KMS-11 (cell line): Measurements from ENCODE around the gene MAPK9.
"Not testable (repeated sequence)": the region's sequence is repeated elsewhere in the genome, so short reads cannot be mapped to it uniquely, and the experiment has no call there.

ENCODE experiments used
- H2AFZ ChIP-seq: fragments of 200-600 bp; sonication (generic); 2 replicates; pipeline ENCODE4 v1.6.1; 2016; ENCODE audit warnings: antibody characterized with exemption, mixed run types, low read depth
- H3K27ac ChIP-seq: fragments of 200-600 bp; sonication (generic); 2 replicates; pipeline ENCODE4 v1.6.1; 2016; ENCODE audit warnings: mild to moderate bottlenecking, mixed run types
- H3K27me3 ChIP-seq: fragments of 200-600 bp; sonication (generic); 2 replicates; pipeline ENCODE4 v1.6.1; 2017; ENCODE audit warnings: mild to moderate bottlenecking, low read depth, mixed run types, moderate library complexity; ENCODE audit not compliant: insufficient read depth
- H3K36me3 ChIP-seq: fragments of 200-600 bp; sonication (generic); 2 replicates; pipeline ENCODE4 v1.6.1; 2017; ENCODE audit warnings: mild to moderate bottlenecking, mixed run types; ENCODE audit not compliant: insufficient read depth
- H3K4me1 ChIP-seq: fragments of 200-600 bp; sonication (generic); 2 replicates; pipeline ENCODE4 v1.6.1; 2016; ENCODE audit warnings: mild to moderate bottlenecking, low read depth, mixed run types; ENCODE audit not compliant: poor library complexity, severe bottlenecking
- H3K4me2 ChIP-seq: fragments of 200-600 bp; sonication (generic); 2 replicates; pipeline ENCODE4 v1.7.0; 2016; ENCODE audit warnings: mild to moderate bottlenecking, mixed run types
- H3K4me3 ChIP-seq: fragments of 200-600 bp; sonication (generic); IDR thresholded peaks from 2 replicates; pipeline ENCODE4 v1.6.1; 2017; ENCODE audit warnings: low read depth, low read length, mixed read lengths; ENCODE audit not compliant: insufficient read depth
- H3K79me2 ChIP-seq: fragments of 200-600 bp; sonication (generic); 2 replicates; pipeline ENCODE4 v1.6.1; 2016; ENCODE audit warnings: low read depth, mixed run types; ENCODE audit not compliant: insufficient read depth
- H3K9ac ChIP-seq: fragments of 200-600 bp; sonication (generic); 2 replicates; pipeline ENCODE4 v1.6.1; 2016; ENCODE audit warnings: mild to moderate bottlenecking, mixed run types
- H4K20me1 ChIP-seq: fragments of 200-600 bp; sonication (generic); 2 replicates; pipeline ENCODE4 v1.6.1; 2016; ENCODE audit warnings: mild to moderate bottlenecking, mixed run types; ENCODE audit not compliant: insufficient read depth
- TF ChIP-seq, protein P1 (sequence below): fragments of 200-600 bp; sonication (generic); conservative IDR thresholded peaks from 2 replicates; pipeline ENCODE4 v1.6.1; 2017; ENCODE audit warnings: low read depth, mild to moderate bottlenecking, antibody characterized with exemption, low read length, moderate library complexity, mixed read lengths

Gene MAPK9

DNA sequence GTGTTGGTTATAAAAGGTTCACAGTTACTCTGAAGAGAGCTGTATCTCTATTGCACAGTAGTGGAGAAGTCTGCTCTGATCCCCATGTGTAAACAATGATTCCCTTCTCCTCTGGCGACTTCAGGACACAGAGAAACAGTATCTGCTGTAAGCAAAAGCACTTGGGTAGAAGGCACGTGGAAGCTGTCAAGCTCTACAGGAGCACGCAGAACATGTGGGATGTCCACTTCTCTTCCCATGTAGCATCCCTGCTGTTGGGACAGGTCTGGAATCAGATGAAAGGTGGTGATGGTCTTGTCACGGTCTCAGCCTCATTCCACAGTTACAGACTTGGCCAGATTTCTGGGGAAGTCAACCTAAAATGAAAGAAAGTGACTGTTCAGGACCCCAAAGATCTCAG is 9.4 kb upstream of the MAPK9 start:
- Histone ChIP-seq H3K4me1 (no peaks in the 10 kb centered on the region), H3K4me2 (no peak overlapping the region), H3K9ac (no peak overlapping the region), H3K27ac (no peak overlapping the region), H3K36me3 (no peaks in the 10 kb centered on the region), H4K20me1 (no peaks in the 10 kb centered on the region), H3K79me2 (no peaks in the 10 kb centered on the region), H2AFZ (no peak overlapping the region), H3K27me3 (no peaks in the 10 kb centered on the region), H3K4me3 (no peak overlapping the region)
- TF ChIP-seq, protein P1, sequence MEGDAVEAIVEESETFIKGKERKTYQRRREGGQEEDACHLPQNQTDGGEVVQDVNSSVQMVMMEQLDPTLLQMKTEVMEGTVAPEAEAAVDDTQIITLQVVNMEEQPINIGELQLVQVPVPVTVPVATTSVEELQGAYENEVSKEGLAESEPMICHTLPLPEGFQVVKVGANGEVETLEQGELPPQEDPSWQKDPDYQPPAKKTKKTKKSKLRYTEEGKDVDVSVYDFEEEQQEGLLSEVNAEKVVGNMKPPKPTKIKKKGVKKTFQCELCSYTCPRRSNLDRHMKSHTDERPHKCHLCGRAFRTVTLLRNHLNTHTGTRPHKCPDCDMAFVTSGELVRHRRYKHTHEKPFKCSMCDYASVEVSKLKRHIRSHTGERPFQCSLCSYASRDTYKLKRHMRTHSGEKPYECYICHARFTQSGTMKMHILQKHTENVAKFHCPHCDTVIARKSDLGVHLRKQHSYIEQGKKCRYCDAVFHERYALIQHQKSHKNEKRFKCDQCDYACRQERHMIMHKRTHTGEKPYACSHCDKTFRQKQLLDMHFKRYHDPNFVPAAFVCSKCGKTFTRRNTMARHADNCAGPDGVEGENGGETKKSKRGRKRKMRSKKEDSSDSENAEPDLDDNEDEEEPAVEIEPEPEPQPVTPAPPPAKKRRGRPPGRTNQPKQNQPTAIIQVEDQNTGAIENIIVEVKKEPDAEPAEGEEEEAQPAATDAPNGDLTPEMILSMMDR: no peak

DNA sequence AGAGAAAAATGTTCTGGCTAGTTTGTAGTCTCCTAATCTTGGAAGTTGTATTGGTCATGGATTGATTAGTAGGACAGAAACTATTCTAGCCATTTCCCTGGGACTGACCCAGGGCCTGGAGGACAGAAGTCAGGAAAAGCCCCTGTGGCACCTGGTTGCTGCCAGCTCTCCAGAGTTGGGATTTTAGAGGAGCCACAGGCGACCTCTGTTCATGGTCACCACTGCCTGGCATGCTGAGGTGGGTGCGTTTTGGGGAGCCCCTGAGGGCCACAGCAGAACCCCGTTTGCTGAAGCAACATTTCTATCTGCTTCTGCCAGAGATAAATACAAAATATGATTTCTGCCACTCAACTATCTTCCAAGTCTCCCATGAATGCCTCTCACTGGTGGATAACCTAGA is 7.6 kb upstream of the MAPK9 start:
- Histone ChIP-seq H2AFZ (no peak overlapping the region), H3K4me2 (no peak overlapping the region), H3K36me3 (no peaks in the 10 kb centered on the region), H3K79me2 (no peaks in the 10 kb centered on the region), H3K4me3 (no peak overlapping the region), H3K4me1 (no peaks in the 10 kb centered on the region), H3K27ac (no peak overlapping the region), H3K9ac (no peak overlapping the region), H4K20me1 (no peaks in the 10 kb centered on the region), H3K27me3 (no peaks in the 10 kb centered on the region)
- TF ChIP-seq, protein P1: no peak

DNA sequence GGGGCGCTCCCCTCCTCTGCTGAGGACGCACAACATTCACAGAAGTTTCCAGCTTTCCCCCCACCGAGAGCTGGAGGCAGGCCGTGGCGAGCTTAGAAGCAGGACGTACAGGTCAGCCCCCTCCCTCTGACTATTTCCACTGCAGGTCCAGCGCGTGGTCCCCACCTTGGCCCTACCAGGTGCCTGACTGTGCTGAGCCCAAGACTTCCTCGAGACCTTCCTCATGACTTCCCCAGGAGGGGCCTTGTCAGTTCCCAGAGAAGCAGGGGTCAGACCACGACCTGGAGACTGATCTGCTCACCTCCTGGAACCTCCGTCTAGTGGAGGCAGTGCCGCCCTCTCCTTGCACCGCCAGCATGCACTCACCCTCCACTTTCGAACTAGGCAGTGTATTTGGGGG is 7.1 kb upstream of the MAPK9 start:
- H4K20me1 ChIP-seq, H3K27me3 ChIP-seq, H3K4me1 ChIP-seq, H3K9ac ChIP-seq, H3K4me3 ChIP-seq, H3K79me2 ChIP-seq, H3K36me3 ChIP-seq, H2AFZ ChIP-seq, H3K4me2 ChIP-seq, H3K27ac ChIP-seq: not testable (repeated sequence)

DNA sequence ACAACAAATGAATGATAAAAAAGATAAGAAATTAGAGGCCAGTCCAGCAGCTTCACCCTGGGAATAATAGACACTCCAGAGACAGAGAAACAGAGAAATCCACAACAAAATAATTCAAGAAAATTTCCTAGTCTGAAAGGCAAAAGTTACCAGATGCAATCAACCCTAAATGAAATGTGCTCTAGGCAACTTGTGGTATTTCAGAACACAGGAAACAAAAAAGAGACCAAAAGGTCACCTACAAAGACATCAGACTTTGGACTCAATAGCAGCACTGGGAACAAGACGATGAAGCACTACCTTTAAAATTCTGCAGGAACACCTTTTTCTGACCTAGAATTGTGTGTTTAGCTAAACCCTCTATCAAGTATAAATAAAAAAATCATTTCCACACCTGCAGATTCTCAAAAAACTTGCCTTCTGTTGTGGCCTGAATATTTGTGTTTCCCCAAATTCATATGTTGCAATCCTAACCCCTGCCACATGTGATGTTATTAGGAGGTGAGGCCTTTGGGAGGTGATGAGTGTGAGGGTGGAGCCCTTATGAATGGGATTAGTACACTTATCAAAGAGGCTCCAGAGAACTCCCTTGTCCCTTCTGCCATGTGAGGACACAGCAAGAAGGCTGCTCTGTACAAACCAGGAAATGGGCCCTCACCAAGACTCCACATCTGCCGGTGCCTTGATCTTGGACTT is 5.9 kb upstream of the MAPK9 start:
- Histone ChIP-seq H3K4me2 (no peak overlapping the region), H3K9ac (no peak overlapping the region), H3K36me3 (no peaks in the 10 kb centered on the region), H3K79me2 (no peaks in the 10 kb centered on the region), H3K27ac (no peak overlapping the region), H4K20me1 (no peaks in the 10 kb centered on the region), H2AFZ (no peak overlapping the region), H3K27me3 (no peaks in the 10 kb centered on the region), H3K4me3 (no peak overlapping the region), H3K4me1 (no peaks in the 10 kb centered on the region)
- TF ChIP-seq, protein P1: no peak

DNA sequence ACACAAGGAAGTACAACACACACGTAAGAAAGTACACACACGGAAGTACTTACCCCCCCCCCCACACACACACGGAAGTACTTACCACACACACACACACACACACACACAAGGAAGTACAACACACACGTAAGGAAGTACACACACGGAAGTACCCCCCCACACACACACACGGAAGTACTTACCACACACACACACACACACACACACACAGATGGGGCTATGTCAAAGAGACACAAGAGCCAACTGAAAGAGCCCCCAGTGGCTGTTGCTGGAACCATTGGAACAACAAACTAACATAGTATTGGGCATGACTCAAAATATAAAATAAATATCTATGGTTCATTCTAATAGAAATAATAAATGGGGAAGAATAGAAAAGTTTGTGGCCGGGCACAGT is 4.9 kb upstream of the MAPK9 start:
- Histone ChIP-seq H3K36me3 (no peaks in the 10 kb centered on the region), H3K4me3 (no peak overlapping the region), H3K9ac (no peak overlapping the region)

More for the DNA sequence above, 4.9 kb upstream of the MAPK9 start:
- TF ChIP-seq, protein P1: no peak
- no peak overlapping the region for H2AFZ ChIP-seq
- H3K27ac ChIP-seq: no peak overlapping the region
- H3K4me2 ChIP-seq: no peak overlapping the region
- no peaks in the 10 kb centered on the region for H4K20me1 ChIP-seq
- no peaks in the 10 kb centered on the region for H3K27me3 ChIP-seq
- H3K79me2 ChIP-seq: no peaks in the 10 kb centered on the region
- no peaks in the 10 kb centered on the region for H3K4me1 ChIP-seq
